AG04450 (cell line): ENCODE results near the gene ISCU. TPM values are rescaled to one million over a fixed set of nuclear protein-coding genes. Genes with fewer than 3 reads are reported as not detected.

Experiments
- CTCF ChIA-PET: fragments of 300-600, 350-600 bp; formaldehyde crosslinking; extraction: SDS; loops from one replicate; lab custom pipeline; 2022; ENCODE audit warnings: antibody characterized with exemption, inconsistent platforms; lab: Charles Lee
- POLR2A ChIA-PET: fragments of 350-600 bp; formaldehyde crosslinking; extraction: SDS; loops from one replicate; lab custom pipeline; 2021; ENCODE audit warnings: antibody characterized with exemption, inconsistent platforms; lab: Yijun Ruan, JAX
- DNase-seq: peaks from one replicate; pipeline ENCODE4 v3.0.0-alpha.2; 2011; ENCODE audit warnings: low read depth, low spot score
- H3K27ac ChIP-seq: one replicate; pipeline ENCODE4 v1.5.1; 2012; ENCODE audit warnings: low read depth, low read length, control low read depth
- H3K27me3 ChIP-seq: one replicate; pipeline ENCODE4 v1.6.0; 2012; ENCODE audit warnings: low read length; ENCODE audit not compliant: control insufficient read depth, insufficient read depth
- H3K4me3 ChIP-seq: 2 replicates; pipeline ENCODE4 v1.5.1; 2011; ENCODE audit warnings: mild to moderate bottlenecking, low read depth, low read length, control low read depth
- H3K9me3 ChIP-seq: 2 replicates; pipeline ENCODE4 v1.5.1; 2012; ENCODE audit warnings: low read length; ENCODE audit not compliant: control insufficient read depth, insufficient read depth
- polyA plus RNA-seq: library from polyadenylated mRNA; depleted of rRNA; stranded (reverse); fragments of >200 nt; gene quantifications from 2 replicates; pipeline ENCODE4 v1.2.3, GENCODE V29; 2011
- TF ChIP-seq, protein P1 (sequence below): IDR thresholded peaks from 2 replicates; pipeline ENCODE4 v1.5.1; 2011; ENCODE audit warnings: low read depth, low read length, control low read depth, inconsistent platforms

ISCU gene
- polyA plus RNA-seq, 1 experiment: 184 TPM

DNA sequence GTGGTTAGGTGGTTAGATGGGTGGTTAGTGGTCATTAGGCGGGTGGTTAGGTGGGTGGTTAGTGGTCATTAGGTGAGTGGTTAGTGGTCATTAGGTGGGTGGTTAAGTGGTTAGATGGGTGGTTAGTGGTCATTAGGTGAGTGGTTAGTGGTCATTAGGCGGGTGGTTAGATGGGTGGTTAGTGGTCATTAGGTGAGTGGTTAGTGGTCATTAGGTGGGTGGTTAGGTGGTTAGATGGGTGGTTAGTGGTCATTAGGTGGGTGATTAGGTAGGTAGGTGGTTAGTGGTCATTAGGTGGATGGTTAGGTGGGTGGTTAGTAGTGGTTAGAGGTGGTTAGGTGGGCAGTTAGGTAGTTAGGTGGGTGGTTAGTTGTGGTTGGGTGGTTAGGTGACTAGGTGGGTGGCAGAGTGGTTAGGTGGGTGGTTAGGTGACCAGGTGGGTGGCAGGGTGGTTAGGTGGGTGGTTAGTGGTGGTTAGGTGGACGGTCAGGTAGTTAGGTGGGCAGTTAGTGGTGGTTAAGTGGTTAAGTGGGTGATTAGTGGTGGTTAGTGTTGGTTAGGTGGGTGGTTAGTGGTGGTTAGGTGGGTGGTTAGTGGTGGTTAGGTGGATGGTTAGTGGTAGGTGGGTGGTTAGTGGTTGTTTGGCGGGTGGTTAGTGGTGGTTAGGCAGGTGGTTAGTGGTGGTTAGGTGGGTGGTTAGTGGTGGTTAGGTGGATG lies 43.5 kb downstream of the ISCU start:
- H3K4me3 ChIP-seq: no peak overlapping the region
- ChIA-PET CTCF (interaction anchor here (0.8 to 3.7 kb wide), 4 partner anchors 12 to 42 kb away, joined by 4 to 12 read pairs (median 9); no protein-coding TSS in a partner anchor), POLR2A (no interaction called here)
- no peak overlapping the region for H3K27ac ChIP-seq
- TF ChIP-seq, protein P1, sequence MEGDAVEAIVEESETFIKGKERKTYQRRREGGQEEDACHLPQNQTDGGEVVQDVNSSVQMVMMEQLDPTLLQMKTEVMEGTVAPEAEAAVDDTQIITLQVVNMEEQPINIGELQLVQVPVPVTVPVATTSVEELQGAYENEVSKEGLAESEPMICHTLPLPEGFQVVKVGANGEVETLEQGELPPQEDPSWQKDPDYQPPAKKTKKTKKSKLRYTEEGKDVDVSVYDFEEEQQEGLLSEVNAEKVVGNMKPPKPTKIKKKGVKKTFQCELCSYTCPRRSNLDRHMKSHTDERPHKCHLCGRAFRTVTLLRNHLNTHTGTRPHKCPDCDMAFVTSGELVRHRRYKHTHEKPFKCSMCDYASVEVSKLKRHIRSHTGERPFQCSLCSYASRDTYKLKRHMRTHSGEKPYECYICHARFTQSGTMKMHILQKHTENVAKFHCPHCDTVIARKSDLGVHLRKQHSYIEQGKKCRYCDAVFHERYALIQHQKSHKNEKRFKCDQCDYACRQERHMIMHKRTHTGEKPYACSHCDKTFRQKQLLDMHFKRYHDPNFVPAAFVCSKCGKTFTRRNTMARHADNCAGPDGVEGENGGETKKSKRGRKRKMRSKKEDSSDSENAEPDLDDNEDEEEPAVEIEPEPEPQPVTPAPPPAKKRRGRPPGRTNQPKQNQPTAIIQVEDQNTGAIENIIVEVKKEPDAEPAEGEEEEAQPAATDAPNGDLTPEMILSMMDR: no peak
- no peaks in the 10 kb centered on the region; the same call in 1 of the 2 replicates for H3K9me3 ChIP-seq
- no peak for DNase-seq
- no peaks in the 10 kb centered on the region for H3K27me3 ChIP-seq

- Histone ChIP-seq H3K27ac (no peak overlapping the region), H3K27me3 (no peaks in the 10 kb centered on the region), H3K4me3 (no peak overlapping the region), H3K9me3 (no peaks in the 10 kb centered on the region; the same call in 1 of the 2 replicates)
- POLR2A ChIA-PET: no interaction called here
- TF ChIP-seq, protein P1: no peak
- CTCF ChIA-PET: interaction anchor here (0.8 to 3.7 kb wide), 3 partner anchors 12 to 42 kb away, joined by 4 to 12 read pairs (median 9); no protein-coding TSS in a partner anchor
- DNase-seq: no peak
These were observed 44.1 kb downstream of the ISCU start for GRCh38 chr12:108606492-108606891.

- Histone ChIP-seq H3K9me3 (no peaks in the 10 kb centered on the region; the same call in 1 of the 2 replicates), H3K27me3 (no peaks in the 10 kb centered on the region), H3K4me3 (no peak overlapping the region), H3K27ac (no peak overlapping the region)
- CTCF ChIA-PET: interaction anchor here (1.0 to 3.7 kb wide), 3 partner anchors 9 to 44 kb away, joined by 3 to 12 read pairs (median 9); no protein-coding TSS in a partner anchor
- POLR2A ChIA-PET: no interaction called here
- DNase-seq: no peak
- TF ChIP-seq, protein P1: no peak
These were observed 45.7 kb downstream of the ISCU start for GRCh38 chr12:108607981-108608600.

GRCh38 chr12:108608616-108609015 lies 46.2 kb downstream of the ISCU start:
- Histone ChIP-seq H3K4me3 (no peak overlapping the region), H3K27ac (no peak overlapping the region), H3K27me3 (no peaks in the 10 kb centered on the region), H3K9me3 (no peaks in the 10 kb centered on the region; the same call in 1 of the 2 replicates)
- ChIA-PET POLR2A (interaction anchor here (1.3 kb wide), 2 partner anchors 10 to 249 kb away, joined by 5 to 9 read pairs; partner anchors contain the start of genes SSH1 and TMEM119), CTCF (interaction anchor here (1.5 to 3.7 kb wide), 2 partner anchors 9 to 11 kb away, joined by 4 to 12 read pairs; no protein-coding TSS in a partner anchor)
- DNase-seq: no peak
- TF ChIP-seq, protein P1: no peak
